DND-41 (cell line): ENCODE measurements around the gene OR7C1.
"Not testable (repeated sequence)": the region's sequence is repeated elsewhere in the genome, so short reads cannot be mapped to it uniquely, and the experiment has no call there.

ENCODE experiments used
- ATAC-seq: fragments of 200-7000 bp; cut with Tn5 transposase; 3 replicates; pipeline ENCODE4 v1.9.1; 2021; ENCODE audit warnings: low read depth; ENCODE audit not compliant: insufficient read depth
- DNase-seq: peaks from one replicate; pipeline ENCODE4 v3.0.0-alpha.2; 2020
- H2AFZ ChIP-seq: 2 replicates; pipeline ENCODE4 v1.6.0; 2012; ENCODE audit warnings: low read depth, low read length
- H3K27ac ChIP-seq: 2 replicates; pipeline ENCODE4 v1.5.1; 2012; ENCODE audit warnings: low read length, inconsistent platforms
- H3K27me3 ChIP-seq: fragments of 200-600 bp; sonication (generic); 2 replicates; pipeline ENCODE4 v1.6.0; 2012; ENCODE audit warnings: low read length, mild to moderate bottlenecking, inconsistent platforms; ENCODE audit not compliant: insufficient read depth, poor library complexity
- H3K36me3 ChIP-seq: 2 replicates; pipeline ENCODE4 v1.5.1; 2012; ENCODE audit warnings: low read length, inconsistent platforms; ENCODE audit not compliant: insufficient read depth
- H3K4me1 ChIP-seq: 2 replicates; pipeline ENCODE4 v1.5.1; 2012; ENCODE audit warnings: mild to moderate bottlenecking, low read length; ENCODE audit not compliant: insufficient read depth
- H3K4me2 ChIP-seq: 2 replicates; pipeline ENCODE4 v1.6.0; 2012; ENCODE audit warnings: mild to moderate bottlenecking, moderate library complexity, low read length, inconsistent platforms; ENCODE audit not compliant: insufficient read depth
- H3K4me3 ChIP-seq, 2 experiments: fragments of 200-600 bp in 1 of 2; shearing (Covaris generic) in 1 of 2; 2 replicates each; pipeline ENCODE4 v1.5.1; 2012 to 2016; ENCODE audit warnings: inconsistent platforms in 2 of 2, low read length in 2 of 2, mild to moderate bottlenecking in 2 of 2, low read depth in 1 of 2, moderate library complexity in 1 of 2
- H3K79me2 ChIP-seq: 2 replicates; pipeline ENCODE4 v1.6.0; 2012; ENCODE audit warnings: low read length, inconsistent platforms; ENCODE audit not compliant: insufficient read depth
- H3K9ac ChIP-seq: 2 replicates; pipeline ENCODE4 v1.6.0; 2012; ENCODE audit warnings: low read depth, mild to moderate bottlenecking, inconsistent platforms, low read length, moderate library complexity
- H3K9me3 ChIP-seq: 2 replicates; pipeline ENCODE4 v1.5.1; 2012; ENCODE audit warnings: low read length, moderate library complexity, mild to moderate bottlenecking, inconsistent platforms; ENCODE audit not compliant: insufficient read depth, severe bottlenecking
- H4K20me1 ChIP-seq: 2 replicates; pipeline ENCODE4 v1.6.0; 2012; ENCODE audit warnings: low read length; ENCODE audit not compliant: insufficient read depth
- EZH2 ChIP-seq: IDR thresholded peaks from 3 replicates; pipeline ENCODE4 v1.6.1; 2012; ENCODE audit warnings: borderline replicate concordance, low read depth, mild to moderate bottlenecking, moderate library complexity, low read length, inconsistent platforms; ENCODE audit not compliant: severe bottlenecking
- TF ChIP-seq, protein P1 (sequence below): IDR thresholded peaks from 2 replicates; pipeline ENCODE4 v1.5.1; 2012; ENCODE audit warnings: borderline replicate concordance, low read length, moderate library complexity, mild to moderate bottlenecking; ENCODE audit not compliant: poor library complexity, severe bottlenecking; ENCODE audit errors: extremely low read depth

OR7C1 gene

DNA sequence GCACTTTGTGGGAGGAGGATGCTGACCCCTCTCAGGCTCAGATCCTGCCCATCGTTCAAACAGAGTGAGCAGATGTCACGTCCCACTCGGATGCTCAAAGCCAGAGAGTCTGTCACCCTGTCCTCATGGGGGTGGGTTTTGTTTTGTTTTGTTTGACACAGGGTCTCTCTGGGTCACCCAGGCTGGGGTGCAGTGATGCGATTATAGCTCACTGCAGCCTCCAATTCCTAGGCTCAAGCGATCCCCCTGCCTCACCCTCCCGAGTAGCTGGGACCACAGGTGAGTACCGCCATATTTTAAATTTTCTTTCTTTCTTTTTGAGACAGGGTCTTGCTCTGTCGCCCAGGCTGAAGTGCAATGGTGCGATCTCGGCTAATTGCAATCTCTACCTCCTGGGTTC is 60.6 kb downstream of the OR7C1 start:
- no peak for TF ChIP-seq EZH2
- TF ChIP-seq, protein P1, sequence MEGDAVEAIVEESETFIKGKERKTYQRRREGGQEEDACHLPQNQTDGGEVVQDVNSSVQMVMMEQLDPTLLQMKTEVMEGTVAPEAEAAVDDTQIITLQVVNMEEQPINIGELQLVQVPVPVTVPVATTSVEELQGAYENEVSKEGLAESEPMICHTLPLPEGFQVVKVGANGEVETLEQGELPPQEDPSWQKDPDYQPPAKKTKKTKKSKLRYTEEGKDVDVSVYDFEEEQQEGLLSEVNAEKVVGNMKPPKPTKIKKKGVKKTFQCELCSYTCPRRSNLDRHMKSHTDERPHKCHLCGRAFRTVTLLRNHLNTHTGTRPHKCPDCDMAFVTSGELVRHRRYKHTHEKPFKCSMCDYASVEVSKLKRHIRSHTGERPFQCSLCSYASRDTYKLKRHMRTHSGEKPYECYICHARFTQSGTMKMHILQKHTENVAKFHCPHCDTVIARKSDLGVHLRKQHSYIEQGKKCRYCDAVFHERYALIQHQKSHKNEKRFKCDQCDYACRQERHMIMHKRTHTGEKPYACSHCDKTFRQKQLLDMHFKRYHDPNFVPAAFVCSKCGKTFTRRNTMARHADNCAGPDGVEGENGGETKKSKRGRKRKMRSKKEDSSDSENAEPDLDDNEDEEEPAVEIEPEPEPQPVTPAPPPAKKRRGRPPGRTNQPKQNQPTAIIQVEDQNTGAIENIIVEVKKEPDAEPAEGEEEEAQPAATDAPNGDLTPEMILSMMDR, result no peak
- Histone ChIP-seq H3K4me1 (peaks cover 62% of the 10 kb centered on the region), H3K36me3 (peaks cover 14% of the 10 kb centered on the region), H4K20me1 (no peaks in the 10 kb centered on the region), H2AFZ (no peak overlapping the region), H3K27me3 (no peaks in the 10 kb centered on the region), H3K9ac (no peak overlapping the region), H3K9me3 (no peaks in the 10 kb centered on the region), H3K4me3 (no peak overlapping the region), H3K4me2 (peak overlapping the region; percentile 33; the same call in 1 of the 2 replicates), H3K79me2 (0 out of 2 replicates have a peak, but pooled peaks cover 2% of the 10 kb centered on the region), H3K27ac (no peak overlapping the region)
- DNase-seq, result no peak
- no peak for ATAC-seq

DNA sequence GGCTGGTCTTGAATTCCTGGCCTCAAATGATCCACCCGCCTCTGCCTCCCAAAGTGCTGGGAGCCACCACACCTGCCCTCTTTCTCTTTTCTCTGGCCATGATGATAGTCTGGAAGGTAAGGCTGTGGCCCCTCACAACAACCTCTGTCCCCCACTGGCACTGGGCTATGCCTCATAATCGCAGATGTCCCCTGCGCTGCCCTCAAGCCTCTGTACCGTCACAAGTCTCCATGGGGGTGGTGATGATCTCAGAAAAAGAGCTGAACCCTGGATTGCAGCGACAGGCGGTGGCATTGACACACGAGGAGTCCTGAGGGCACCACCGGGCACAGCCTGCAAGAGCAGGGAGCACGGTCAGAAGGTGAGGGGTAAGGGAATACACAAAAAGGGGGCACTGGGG is 61.3 kb downstream of the OR7C1 start:
- H2AFZ ChIP-seq, H3K4me2 ChIP-seq, H4K20me1 ChIP-seq, ATAC-seq, H3K9ac ChIP-seq, H3K4me3 ChIP-seq, H3K27me3 ChIP-seq, DNase-seq, H3K79me2 ChIP-seq, H3K9me3 ChIP-seq: not testable (repeated sequence)
- Histone ChIP-seq H3K27ac (peak overlapping the region; percentile 36), H3K4me1 (peaks cover 61% of the 10 kb centered on the region), H3K36me3 (peaks cover 18% of the 10 kb centered on the region)

DNA sequence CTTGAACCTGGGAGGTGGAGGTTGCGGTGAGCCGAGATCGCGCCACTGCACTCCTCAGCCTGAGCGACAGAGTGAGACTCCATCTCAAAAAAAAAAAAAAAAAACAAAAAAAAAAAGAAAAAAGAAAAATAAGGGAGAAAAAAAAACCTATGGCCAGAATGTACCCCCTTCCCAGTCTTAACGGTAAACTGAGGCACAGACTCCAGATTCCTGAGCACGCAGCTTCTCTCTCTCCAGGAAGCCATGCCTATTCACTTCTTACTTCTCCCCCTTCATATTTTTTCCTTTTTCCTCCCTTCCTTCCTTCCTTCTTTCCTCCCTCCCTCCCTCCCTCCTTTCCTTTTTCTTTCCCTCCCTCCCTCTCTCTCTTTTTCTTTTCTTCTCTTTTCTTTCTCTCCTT is 62.0 kb downstream of the OR7C1 start:
- H3K9ac ChIP-seq, result no peak overlapping the region
- H3K4me3 ChIP-seq, result no peak overlapping the region
- DNase-seq (no peak), ATAC-seq (no peak)
- peaks cover 54% of the 10 kb centered on the region for H3K4me1 ChIP-seq
- TF ChIP-seq, protein P1, result no peak
- no peak for TF ChIP-seq EZH2
- H4K20me1 ChIP-seq, result no peaks in the 10 kb centered on the region; the same call in 1 of the 2 replicates
- H3K36me3 ChIP-seq, result peaks cover 25% of the 10 kb centered on the region
- H3K27ac ChIP-seq, result no peak overlapping the region
- no peaks in the 10 kb centered on the region for H3K9me3 ChIP-seq
- no peak overlapping the region for H3K4me2 ChIP-seq
- H2AFZ ChIP-seq, result no peak overlapping the region
- 0 out of 2 replicates have a peak, but pooled peaks cover 2% of the 10 kb centered on the region for H3K79me2 ChIP-seq
- no peaks in the 10 kb centered on the region for H3K27me3 ChIP-seq

DNA sequence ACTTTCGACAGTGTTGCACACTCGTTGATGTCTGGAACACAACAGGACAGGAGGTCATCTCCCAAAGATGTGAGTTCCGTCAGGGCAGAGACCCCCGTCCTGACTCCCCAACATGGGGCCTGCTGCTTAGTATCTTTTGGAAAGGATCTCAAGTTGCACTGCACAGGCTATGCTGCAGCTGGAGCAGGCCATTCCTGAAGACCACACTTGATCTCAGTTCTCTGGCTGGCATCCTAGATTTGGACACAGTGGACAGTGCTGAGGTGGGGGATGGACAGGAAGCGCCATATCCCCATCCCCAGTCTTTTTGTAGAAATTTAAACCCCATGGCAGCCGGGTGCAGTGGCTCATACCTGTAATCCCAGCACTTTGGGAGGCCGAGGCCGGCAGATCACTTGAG is 62.5 kb downstream of the OR7C1 start:
- Histone ChIP-seq H3K4me3 (no peak overlapping the region), H3K4me2 (no peak overlapping the region), H3K4me1 (peaks cover 50% of the 10 kb centered on the region), H3K79me2 (0 out of 2 replicates have a peak, but pooled peaks cover 2% of the 10 kb centered on the region), H4K20me1 (no peaks in the 10 kb centered on the region; the same call in 1 of the 2 replicates), H2AFZ (no peak overlapping the region), H3K36me3 (peaks cover 31% of the 10 kb centered on the region), H3K27me3 (no peaks in the 10 kb centered on the region), H3K9me3 (no peaks in the 10 kb centered on the region), H3K9ac (no peak overlapping the region), H3K27ac (peak overlapping the region; percentile 21; the same call in 1 of the 2 replicates)
- DNase-seq, result no peak
- ATAC-seq, result no peak
- TF ChIP-seq, protein P1, result no peak
- TF ChIP-seq EZH2, result no peak
